Astrocyte of the hippocampus (primary cell): ENCODE data around the gene UBE2V1.
"Not testable (repeated sequence)": the region's sequence is repeated elsewhere in the genome, so short reads cannot be mapped to it uniquely, and the experiment has no call there.

Source experiments
- DNase-seq: peaks from one replicate; pipeline ENCODE4 v3.0.0; 2011; ENCODE audit warnings: low read depth, low spot score

The UBE2V1 gene

DNA sequence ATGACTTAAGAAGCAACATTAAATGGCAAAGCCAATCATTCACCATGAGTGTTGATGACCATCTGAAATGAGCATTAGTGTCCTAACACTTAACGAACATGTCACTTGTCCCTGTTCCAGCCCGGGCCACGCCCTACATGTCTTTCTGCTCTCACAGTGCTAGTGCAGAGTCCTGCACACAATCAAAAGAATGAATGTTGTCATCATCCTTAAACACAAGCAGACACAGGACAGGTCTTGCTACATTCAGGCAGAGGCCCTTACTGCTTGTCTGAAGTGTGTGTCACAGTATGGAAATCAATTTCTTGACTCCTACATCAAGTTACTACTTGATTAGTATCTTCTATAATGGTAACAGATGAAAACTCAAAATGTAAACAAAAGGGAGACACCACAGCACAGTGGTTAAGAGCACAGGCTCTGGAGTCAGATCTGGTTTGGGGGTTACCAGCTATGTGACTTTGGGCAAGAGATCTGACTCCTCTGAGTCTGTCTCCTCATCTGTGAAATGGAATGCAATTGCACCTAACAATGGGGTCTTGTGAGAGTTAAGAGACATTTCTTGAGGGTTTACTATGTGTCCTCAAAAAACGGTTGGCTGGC, 17.4 kb downstream of the UBE2V1 start:
- DNase-seq, result no peak

DNA sequence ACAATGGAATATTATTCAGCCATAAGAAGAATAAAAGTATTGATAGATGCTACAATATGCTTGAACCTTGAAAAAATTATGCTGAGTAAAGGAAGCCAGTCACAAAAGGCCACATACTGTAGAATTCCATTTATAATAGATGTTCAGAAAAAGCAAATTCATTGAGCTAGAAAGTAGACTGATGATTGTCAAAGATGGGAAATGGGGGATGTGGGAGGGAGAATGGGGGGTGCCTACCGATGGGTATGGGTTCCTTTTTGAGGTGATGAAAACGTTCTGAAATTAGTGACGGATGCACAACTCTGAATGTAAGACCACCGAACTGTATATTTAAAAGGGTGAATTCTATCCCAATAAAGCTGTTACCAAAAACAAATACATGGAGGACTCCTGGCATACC, 18.4 kb downstream of the UBE2V1 start:
- DNase-seq, result no peak

DNA sequence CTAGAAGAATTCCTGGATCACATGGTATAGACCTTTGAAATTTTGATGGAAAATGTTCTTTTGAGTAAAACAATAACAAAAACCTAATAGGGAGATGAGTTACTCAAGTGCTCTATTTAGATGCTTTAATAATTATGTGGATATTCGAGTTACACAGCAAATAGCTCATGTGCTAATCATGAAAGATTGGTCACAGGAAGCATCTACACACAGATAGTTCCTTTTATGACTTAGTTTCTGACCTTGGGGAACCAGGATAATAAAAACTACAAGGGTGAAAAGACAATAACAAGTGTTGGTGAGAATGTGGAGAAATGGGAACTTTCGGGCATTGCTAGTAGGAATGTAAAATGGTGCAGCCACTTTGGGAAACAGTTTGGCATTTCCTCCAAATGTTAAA, 19.7 kb downstream of the UBE2V1 start:
- DNase-seq, result no peak

GRCh38 chr20:50092436-50092835, 20.5 kb downstream of the UBE2V1 start:
- no peak for DNase-seq

DNA sequence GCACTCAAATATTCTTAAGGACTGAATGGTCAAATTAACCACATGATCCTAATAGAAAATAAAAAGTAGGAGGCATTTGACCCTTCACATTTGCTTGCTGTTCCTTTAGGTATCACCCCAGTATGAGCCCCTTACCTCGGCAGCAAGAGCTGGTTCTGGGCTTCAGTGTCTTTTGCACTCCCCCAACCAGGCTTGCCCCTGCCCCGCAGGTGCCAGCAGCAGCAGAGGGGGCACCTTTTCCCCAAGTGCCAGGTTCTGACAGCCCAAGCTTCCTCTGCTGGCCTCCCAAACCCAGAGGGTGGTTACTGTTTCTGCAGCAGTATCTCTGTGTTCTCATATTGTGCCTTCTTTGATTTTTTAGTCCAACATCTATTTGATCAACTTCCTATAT, 23.2 kb downstream of the UBE2V1 start:
- no peak for DNase-seq

- DNase-seq, result no peak
Measured at GRCh38 chr20:50089140-50089786, 23.7 kb downstream of the UBE2V1 start.

DNA sequence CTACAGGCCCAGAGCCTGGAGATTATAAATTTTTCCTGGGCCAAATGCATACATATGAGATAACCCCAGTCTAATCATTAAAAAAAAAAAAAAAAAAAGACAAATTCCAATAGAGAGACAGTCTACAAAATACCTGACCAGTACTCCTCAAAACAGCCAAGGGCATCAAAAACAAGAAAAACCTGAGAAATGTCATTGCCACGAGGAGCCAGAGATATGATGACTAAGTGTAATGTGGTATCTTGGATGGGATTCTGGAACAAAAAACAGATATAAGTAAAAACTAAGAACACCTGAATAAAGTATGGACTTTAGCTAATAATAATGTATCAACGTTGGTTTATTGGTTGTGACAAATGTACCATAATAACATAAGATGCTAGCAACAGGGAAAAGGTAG, 24.9 kb downstream of the UBE2V1 start:
- no peak for DNase-seq

- peak; percentile 79 for DNase-seq
Measured at GRCh38 chr20:50085481-50086365, 27.2 kb downstream of the UBE2V1 start.

DNA sequence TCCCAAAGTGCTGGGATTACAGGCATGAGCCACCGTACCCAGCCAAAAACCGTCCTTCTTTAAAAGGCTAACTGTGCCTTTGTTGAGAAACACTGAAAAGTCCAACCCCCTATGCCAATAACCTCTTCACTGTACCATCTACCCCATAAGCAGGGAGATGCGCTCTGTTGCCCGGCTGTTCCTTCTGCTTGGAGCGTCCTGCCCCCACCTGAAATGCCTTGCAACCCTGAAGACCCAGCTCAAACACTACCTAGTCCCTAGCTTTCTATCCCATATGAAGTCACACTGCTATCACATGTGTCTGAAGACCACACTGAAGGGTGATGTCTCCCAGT, 27.8 kb downstream of the UBE2V1 start:
- no peak for DNase-seq

DNA sequence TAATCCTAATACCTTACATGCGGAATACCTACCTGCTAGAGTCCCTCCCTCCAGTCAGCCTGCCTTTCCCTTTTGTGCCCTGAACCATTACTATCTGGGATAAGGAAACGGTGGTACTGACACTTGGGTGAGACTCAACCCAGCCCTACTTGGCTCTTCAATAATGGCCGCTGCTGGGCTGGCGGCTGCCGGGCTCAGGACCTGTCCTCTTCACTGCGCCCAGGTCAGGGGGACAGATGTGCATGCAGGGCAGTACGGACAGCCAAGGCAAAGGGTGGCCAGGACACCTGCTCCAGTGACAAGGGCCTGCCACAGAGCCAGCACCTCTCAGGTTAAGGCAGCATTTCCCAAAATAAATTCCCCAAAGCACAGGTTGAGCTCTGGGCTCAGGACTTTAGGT, 29.9 kb downstream of the UBE2V1 start:
- no peak for DNase-seq

- DNase-seq, result not testable (repeated sequence)
Measured at GRCh38 chr20:50082056-50082455, 30.9 kb downstream of the UBE2V1 start.

DNA sequence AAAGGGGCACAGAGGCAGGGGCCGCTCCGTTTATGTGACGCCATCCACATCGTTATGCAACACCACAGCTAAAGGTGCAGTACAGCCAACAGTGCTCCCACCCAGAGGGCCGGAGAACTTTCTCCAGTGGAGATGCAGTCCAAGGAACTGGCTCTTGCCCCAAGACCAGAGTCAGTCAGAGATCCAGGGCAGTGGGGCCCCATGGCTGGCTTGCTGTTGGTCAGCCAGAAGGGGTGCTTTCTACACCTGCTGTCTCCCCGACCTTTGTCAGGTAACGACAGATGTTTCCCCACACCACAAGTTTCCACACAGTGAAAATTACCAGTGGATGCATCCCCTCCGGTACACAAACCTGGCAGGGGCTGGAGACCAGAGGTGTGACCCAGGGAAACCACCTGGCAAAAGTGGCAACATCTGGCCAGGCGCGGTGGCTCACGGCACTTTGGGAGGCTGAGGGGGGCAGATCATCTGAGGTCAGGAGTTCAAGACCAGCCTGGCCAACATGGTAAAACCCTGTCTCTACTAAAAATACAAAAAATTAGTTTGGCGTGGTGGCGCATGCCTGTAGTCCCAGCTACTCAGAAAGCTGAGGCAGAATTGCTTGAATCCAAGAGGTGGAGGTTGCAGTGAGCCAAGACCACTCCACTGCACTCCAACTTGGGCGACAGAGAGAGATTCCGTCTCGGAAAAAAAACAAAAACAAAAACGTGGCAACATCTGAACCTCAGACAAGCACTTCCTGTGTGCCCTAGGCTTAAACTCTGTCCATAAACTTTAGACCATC, 34.9 kb downstream of the UBE2V1 start:
- DNase-seq, result no peak

DNA sequence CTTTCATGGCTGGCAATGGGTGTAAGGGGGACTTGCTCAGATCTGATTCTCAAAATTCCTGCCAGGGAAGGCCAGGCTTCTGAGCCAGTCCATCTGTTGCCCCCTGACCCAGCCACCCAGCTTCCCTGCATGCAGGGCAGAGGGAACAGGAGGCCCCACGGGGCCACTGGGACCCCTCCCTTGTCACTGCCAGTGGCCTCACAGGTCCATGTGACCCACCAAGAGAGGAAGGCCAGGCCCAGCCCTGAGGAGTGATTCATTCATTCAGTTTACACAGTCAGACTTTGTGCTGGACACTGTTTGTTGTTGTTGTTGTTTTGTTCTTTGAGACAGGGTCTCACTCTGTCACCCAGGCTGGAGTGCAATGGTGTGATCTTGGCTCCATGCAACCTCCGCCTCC, 39.5 kb downstream of the UBE2V1 start:
- DNase-seq, result no peak

GRCh38 chr20:50071039-50071888, 41.7 kb downstream of the UBE2V1 start:
- peak; percentile 94 for DNase-seq

- no peak for DNase-seq
Measured at GRCh38 chr20:50070361-50070760, 42.6 kb downstream of the UBE2V1 start.

DNA sequence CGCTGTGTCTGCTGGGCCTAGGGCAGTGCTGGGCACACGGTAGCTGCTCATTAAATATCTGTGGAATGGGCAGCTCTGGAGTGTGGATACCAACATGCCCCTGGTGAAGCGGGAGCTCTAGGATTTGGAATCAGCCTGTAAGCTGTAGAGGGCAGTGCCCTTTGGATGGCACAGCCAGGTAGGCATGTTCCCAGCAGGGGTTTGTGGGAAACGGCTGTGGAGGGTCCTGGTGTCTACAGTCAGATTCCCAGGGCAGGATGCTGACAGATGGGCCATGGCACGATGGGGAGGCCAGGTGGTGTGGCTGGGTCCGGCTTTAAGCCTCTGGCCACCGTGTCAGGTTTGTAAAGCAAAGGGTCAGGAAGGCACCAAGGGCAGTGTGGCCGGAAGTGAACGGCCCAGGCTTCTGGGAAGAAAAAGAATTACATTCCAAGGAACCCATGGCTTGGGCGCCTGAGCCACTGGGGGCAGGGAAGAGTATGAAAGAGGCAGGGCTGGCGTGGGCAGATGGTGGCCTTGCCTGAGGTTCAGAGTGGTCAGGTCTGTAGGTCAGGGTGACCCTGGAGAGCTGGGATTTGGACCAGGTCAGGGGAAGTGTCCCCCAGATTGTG, 44.8 kb downstream of the UBE2V1 start:
- DNase-seq, result no peak

GRCh38 chr20:50067461-50067860, 45.5 kb downstream of the UBE2V1 start:
- no peak for DNase-seq

DNA sequence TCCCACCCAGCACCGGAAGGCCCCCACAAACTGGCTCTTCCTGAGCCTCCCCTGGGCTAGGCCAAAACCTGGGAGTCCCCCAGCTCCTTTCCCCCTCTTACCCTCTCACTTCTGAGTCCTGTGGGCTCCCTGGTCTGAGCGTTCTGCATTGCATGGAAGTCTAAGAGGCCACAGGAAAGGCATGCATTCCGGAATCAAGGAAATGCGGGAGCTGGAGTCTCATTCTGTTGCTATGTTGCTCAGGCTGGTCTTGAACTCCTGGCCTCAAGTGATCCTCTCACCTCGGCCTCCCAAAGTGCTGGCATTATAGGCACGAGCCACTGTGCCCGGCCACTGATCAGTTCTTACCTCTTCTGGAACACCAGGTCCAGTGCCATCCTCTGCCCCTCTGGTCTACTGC, 45.9 kb downstream of the UBE2V1 start:
- no peak for DNase-seq

DNA sequence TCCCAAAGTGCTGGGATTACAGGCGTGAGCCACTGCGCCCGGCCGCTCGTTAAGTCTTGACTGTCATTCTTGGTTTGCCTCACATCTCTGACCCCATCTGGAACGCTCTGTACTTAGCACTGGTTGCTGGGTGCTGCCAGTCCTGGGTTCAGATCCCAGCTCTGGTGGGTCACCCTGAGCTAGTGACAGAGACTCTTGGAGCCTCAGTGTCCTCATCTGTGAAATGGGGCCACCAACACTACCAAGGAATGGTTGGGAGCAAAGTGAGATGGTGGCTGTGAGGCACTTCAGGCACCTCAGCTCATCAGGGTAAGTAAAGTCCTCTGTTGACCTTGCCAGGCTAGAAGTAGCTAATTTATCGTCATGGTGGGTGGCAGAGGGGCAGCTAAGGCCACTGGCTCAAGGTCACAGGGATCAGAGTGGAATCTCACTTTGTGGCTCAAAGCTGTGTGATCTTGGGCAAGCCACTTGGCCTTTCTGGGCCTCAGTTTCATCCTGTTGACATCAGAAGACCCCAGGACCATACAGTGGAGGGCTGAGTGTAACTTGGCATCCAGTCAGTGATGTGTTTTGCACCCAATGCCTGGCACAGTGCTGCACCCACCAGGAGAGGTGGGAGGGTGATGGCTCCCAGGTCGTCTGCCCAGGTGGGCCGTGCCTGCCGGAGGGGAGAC, 46.7 kb downstream of the UBE2V1 start:
- DNase-seq, result no peak

DNA sequence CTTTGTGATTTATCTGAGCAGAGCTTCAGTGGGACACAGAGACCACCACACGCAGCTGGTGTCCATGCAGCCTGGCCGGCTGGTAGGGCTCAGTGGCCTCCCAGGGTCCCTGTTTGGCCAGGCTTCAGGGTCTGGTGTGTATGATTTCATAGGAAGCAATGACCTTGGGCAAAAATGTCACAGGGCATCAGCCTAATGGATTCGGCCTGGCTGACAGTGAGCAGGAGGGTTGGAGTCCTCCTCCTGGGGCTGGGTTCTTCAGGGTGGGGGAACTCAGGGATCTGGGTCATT, 47.7 kb downstream of the UBE2V1 start:
- DNase-seq, result no peak
